ENCODE data around the gene RHNO1.

The RHNO1 gene

DNA sequence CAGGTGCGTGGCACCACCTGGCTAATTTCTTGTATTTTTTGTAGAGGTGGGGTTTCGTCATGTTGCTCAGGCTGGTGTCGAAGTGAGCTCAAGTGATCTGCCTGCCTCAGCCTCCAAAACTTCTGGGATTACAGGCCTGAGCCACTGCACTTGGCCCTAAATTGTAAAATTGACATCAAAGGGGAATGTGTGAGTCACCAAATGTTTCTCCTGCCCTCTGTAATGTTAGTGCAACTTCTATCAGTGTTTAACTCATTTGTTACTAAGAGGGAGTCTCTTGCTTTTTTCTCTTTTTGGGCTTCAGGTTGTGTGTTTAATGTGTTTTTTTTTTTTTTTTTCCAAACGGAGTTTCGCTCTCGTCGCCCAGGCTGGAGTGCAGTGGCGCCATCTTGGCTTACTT, 16.0 kb downstream of the RHNO1 start:
- ChIA-PET POLR2A (interaction anchor here (0.7 kb wide), 1 partner anchor 53 kb away, joined by 3 read pairs; no protein-coding TSS in a partner anchor), CTCF (interaction anchor here (1.4 kb wide), 1 partner anchor 51 kb away, joined by 4 read pairs; no protein-coding TSS in a partner anchor)
- Histone ChIP-seq H3K4me1 (ENCODE audit: control insufficient read depth, insufficient read depth, low read length) (peaks cover 6% of the 10 kb centered on the region), H3K4me3 (ENCODE audit: low read depth, low read length) (no peak overlapping the region), H3K9me3 (ENCODE audit: control insufficient read depth, insufficient read depth, low read depth, low read length) (no peaks in the 10 kb centered on the region), H3K27ac (ENCODE audit: extremely low read depth, low read depth, low read length) (no peak overlapping the region), H3K36me3 (ENCODE audit: control insufficient read depth in 2 of 2, insufficient read depth in 1 of 2, low read length in 2 of 2) (peaks cover 3 to 15% of the 10 kb centered on the region in 2 experiments)
- TF ChIP-seq ZNF2 (tag by site-specific recombination; IDR thresholded peaks at IDR 0.05) (0 out of 2 replicates have a peak, but pooled peaks have one; percentile 46), HOXD13 (CRISPR knock-in tag; IDR thresholded peaks at IDR 0.05; ENCODE audit: borderline replicate concordance) (no peak), ZNF501 (tag by site-specific recombination; IDR thresholded peaks at IDR 0.05) (no peak), ZNF654 (tag by site-specific recombination; IDR thresholded peaks at IDR 0.05; ENCODE audit: low read depth) (no peak), ZNF664 (tag by site-specific recombination; IDR thresholded peaks at IDR 0.05) (peak; percentile 71), ZNF768 (tag by site-specific recombination; IDR thresholded peaks at IDR 0.05) (no peak), ZNF792 (tag by site-specific recombination; IDR thresholded peaks at IDR 0.05) (no peak), ZNF529 (tag by site-specific recombination; IDR thresholded peaks at IDR 0.05; ENCODE audit: insufficient replicate concordance) (no peak), PRDM6 (tag by site-specific recombination; IDR thresholded peaks at IDR 0.05) (peak; percentile 82), ZNF175 (tag by site-specific recombination; IDR thresholded peaks at IDR 0.05) (no peak), ZNF76 (tag by site-specific recombination; IDR thresholded peaks at IDR 0.05; ENCODE audit: borderline replicate concordance, low read depth) (no peak), ZEB2 (tag by site-specific recombination; IDR thresholded peaks at IDR 0.05) (peak; percentile 75), ZNF837 (tag by site-specific recombination; IDR thresholded peaks at IDR 0.05) (no peak), ZSCAN30 (tag by site-specific recombination; IDR thresholded peaks at IDR 0.05) (no peak), ZNF600 (tag by site-specific recombination; IDR thresholded peaks at IDR 0.05) (peak; percentile 35; the same call in 1 of the 2 replicates), KLF16 (tag by site-specific recombination; IDR thresholded peaks at IDR 0.05) (no peak), PRDM1 (tag by site-specific recombination; IDR thresholded peaks at IDR 0.05) (peak; percentile 64; the same call in 1 of the 2 replicates), ZNF211 (tag by site-specific recombination; IDR thresholded peaks at IDR 0.05; ENCODE audit: low read depth) (no peak), ZBTB21 (tag by site-specific recombination; IDR thresholded peaks at IDR 0.05) (peak; percentile 19; the same call in 1 of the 2 replicates), ZNF324 (tag by site-specific recombination; IDR thresholded peaks at IDR 0.05) (peak; percentile 65; the same call in 1 of the 2 replicates), SETDB1 (IDR thresholded peaks at IDR 0.05; ENCODE audit: insufficient read length, low read length) (no peak), ZNF660 (tag by site-specific recombination; IDR thresholded peaks at IDR 0.05) (peak; percentile 51; the same call in 1 of the 2 replicates), ZNF146 (tag by site-specific recombination; IDR thresholded peaks at IDR 0.05) (no peak), ZNF830 (tag by site-specific recombination; IDR thresholded peaks at IDR 0.05; ENCODE audit: low read depth) (no peak), KLF7 (tag by site-specific recombination; IDR thresholded peaks at IDR 0.05; ENCODE audit: borderline replicate concordance) (no peak), ZBTB17 (tag by site-specific recombination; IDR thresholded peaks at IDR 0.05) (peak; percentile 19; the same call in 1 of the 2 replicates), ZNF214 (tag by site-specific recombination; IDR thresholded peaks at IDR 0.05; ENCODE audit: borderline replicate concordance) (no peak), ZNF488 (tag by site-specific recombination; IDR thresholded peaks at IDR 0.05) (no peak), OSR2 (tag by site-specific recombination; IDR thresholded peaks at IDR 0.05) (peak; percentile 18; the same call in 1 of the 2 replicates), SP7 (tag by site-specific recombination; IDR thresholded peaks at IDR 0.05) (peak; percentile 78), ZNF114 (tag by site-specific recombination; IDR thresholded peaks at IDR 0.05) (no peak), HIC1 (tag by site-specific recombination; IDR thresholded peaks at IDR 0.05) (no peak), ZNF37A (tag by site-specific recombination; IDR thresholded peaks at IDR 0.05) (no peak), IKZF3 (tag by site-specific recombination; IDR thresholded peaks at IDR 0.05) (0 out of 2 replicates have a peak, but pooled peaks have one; percentile 36)
- TF ChIP-seq, protein P1, sequence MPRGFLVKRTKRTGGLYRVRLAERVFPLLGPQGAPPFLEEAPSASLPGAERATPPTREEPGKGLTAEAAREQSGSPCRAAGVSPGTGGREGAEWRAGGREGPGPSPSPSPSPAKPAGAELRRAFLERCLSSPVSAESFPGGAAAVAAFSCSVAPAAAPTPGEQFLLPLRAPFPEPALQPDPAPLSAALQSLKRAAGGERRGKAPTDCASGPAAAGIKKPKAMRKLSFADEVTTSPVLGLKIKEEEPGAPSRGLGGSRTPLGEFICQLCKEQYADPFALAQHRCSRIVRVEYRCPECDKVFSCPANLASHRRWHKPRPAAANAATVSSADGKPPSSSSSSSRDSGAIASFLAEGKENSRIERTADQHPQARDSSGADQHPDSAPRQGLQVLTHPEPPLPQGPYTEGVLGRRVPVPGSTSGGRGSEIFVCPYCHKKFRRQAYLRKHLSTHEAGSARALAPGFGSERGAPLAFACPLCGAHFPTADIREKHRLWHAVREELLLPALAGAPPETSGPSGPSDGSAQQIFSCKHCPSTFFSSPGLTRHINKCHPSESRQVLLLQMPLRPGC (tag by site-specific recombination; IDR thresholded peaks at IDR 0.05), result 0 out of 2 replicates have a peak, but pooled peaks have one; percentile 33

All from HEK293 (cell line).